ENCODE data around the gene A3GALT2.
A peak's percentile ranks its signal among the peaks of the same experiment; 100 is the strongest.

A3GALT2 gene

GRCh38 chr1:33320619-33321165, at the start of gene A3GALT2:
Gene A3GALT2, minus strand, starts transcription at chr1:33321098. Its CDS starts 0 bp downstream, at chr1:33321098.
- no peak for DNase-seq

GRCh38 chr1:33370301-33370700, 49.4 kb upstream of the A3GALT2 start:
- peak; percentile 31 to 75 for DNase-seq

- DNase-seq: no peak
Observed at GRCh38 chr1:33369764-33370163, 48.9 kb upstream of the A3GALT2 start.

GRCh38 chr1:33369081-33369480, 48.2 kb upstream of the A3GALT2 start:
- DNase-seq: no peak

- no peak for DNase-seq
Observed at GRCh38 chr1:33368431-33368830, 47.5 kb upstream of the A3GALT2 start.

- DNase-seq: peak; percentile 67 to 76
Observed at GRCh38 chr1:33367485-33368405, 46.8 kb upstream of the A3GALT2 start.

- DNase-seq: no peak
Observed at GRCh38 chr1:33366762-33367484, 46.0 kb upstream of the A3GALT2 start.

GRCh38 chr1:33365560-33365997, 44.7 kb upstream of the A3GALT2 start:
- peak in 1 of 2 experiments; percentile 23 for DNase-seq

GRCh38 chr1:33364565-33364918, 43.6 kb upstream of the A3GALT2 start:
- DNase-seq: peak; percentile 56 to 82

- DNase-seq: peak in 1 of 2 experiments; percentile 60
Observed at GRCh38 chr1:33363470-33363861, 42.6 kb upstream of the A3GALT2 start.

- no peak for DNase-seq
Observed at GRCh38 chr1:33363021-33363420, 42.1 kb upstream of the A3GALT2 start.

- no peak for DNase-seq
Observed at GRCh38 chr1:33361532-33362235, 40.8 kb upstream of the A3GALT2 start.

GRCh38 chr1:33360367-33360766, 39.5 kb upstream of the A3GALT2 start:
- DNase-seq: no peak

GRCh38 chr1:33359931-33360330, 39.0 kb upstream of the A3GALT2 start:
- no peak for DNase-seq

GRCh38 chr1:33358795-33359503, 38.1 kb upstream of the A3GALT2 start:
- DNase-seq: no peak

- DNase-seq: peak in 1 of 2 experiments; percentile 33
Observed at GRCh38 chr1:33358114-33358794, 37.4 kb upstream of the A3GALT2 start.

- DNase-seq: no peak
Observed at GRCh38 chr1:33357099-33357498, 36.2 kb upstream of the A3GALT2 start.

- DNase-seq: no peak
Observed at GRCh38 chr1:33354707-33355316, 33.9 kb upstream of the A3GALT2 start.

GRCh38 chr1:33353531-33353930, 32.6 kb upstream of the A3GALT2 start:
- peak; percentile 21 to 63 for DNase-seq

GRCh38 chr1:33351281-33351660, 30.4 kb upstream of the A3GALT2 start:
- no peak for DNase-seq

- DNase-seq: no peak
Observed at GRCh38 chr1:33350611-33351280, 29.8 kb upstream of the A3GALT2 start.
